Neuronal stem cell (in vitro differentiated cells): ENCODE data around the gene CAMK2B.

ENCODE experiments used
- DNase-seq: peaks from one replicate; pipeline ENCODE4 v3.0.0-alpha.2; 2013; ENCODE audit warnings: low spot score
- H2AFZ ChIP-seq: one replicate; pipeline ENCODE4 v1.6.1; 2013; ENCODE audit warnings: mild to moderate bottlenecking, low read length, inconsistent platforms
- H2AK5ac ChIP-seq: 2 replicates; pipeline ENCODE4 v1.6.1; 2013; ENCODE audit warnings: low read depth, mild to moderate bottlenecking, inconsistent platforms, low read length, moderate library complexity, mixed read lengths
- H2BK120ac ChIP-seq: 2 replicates; pipeline ENCODE4 v1.6.1; 2013; ENCODE audit warnings: low read depth, mild to moderate bottlenecking, inconsistent platforms, low read length, moderate library complexity, mixed read lengths
- H2BK12ac ChIP-seq: one replicate; pipeline ENCODE4 v1.6.1; 2013; ENCODE audit warnings: low read length, inconsistent platforms
- H2BK15ac ChIP-seq: 2 replicates; pipeline ENCODE4 v1.6.1; 2013; ENCODE audit warnings: mild to moderate bottlenecking, low read length, inconsistent platforms, mixed read lengths
- H2BK5ac ChIP-seq: one replicate; pipeline ENCODE4 v1.6.1; 2013; ENCODE audit warnings: inconsistent platforms, mild to moderate bottlenecking, low read length, moderate library complexity
- H3K14ac ChIP-seq: one replicate; pipeline ENCODE4 v1.6.1; 2013; ENCODE audit warnings: low read length, inconsistent platforms
- H3K18ac ChIP-seq: 2 replicates; pipeline ENCODE4 v1.6.1; 2013; ENCODE audit warnings: low read length, inconsistent platforms
- H3K23ac ChIP-seq: 2 replicates; pipeline ENCODE4 v1.6.1; 2013; ENCODE audit warnings: low read depth, mild to moderate bottlenecking, mixed read lengths, low read length, inconsistent platforms; ENCODE audit not compliant: poor library complexity
- H3K27ac ChIP-seq: replicated peaks from 3 replicates; pipeline ENCODE4 v1.5.1; 2013; ENCODE audit warnings: low read length, inconsistent platforms
- H3K27me3 ChIP-seq, 3 experiments: 2 replicates each; pipeline ENCODE4 v1.6.1; 2013; ENCODE audit warnings: low read length in 3 of 3, mild to moderate bottlenecking in 2 of 3, inconsistent platforms in 1 of 3, low read depth in 1 of 3, mixed read lengths in 1 of 3, moderate library complexity in 1 of 3; ENCODE audit not compliant: control insufficient read depth in 3 of 3, insufficient read depth in 3 of 3
- H3K36me3 ChIP-seq, 2 donors: replicated peaks in 1 of 2; 2 replicates each; pipeline ENCODE4 v1.6.1; 2013; ENCODE audit warnings: low read length in 2 of 2; ENCODE audit not compliant: control insufficient read depth in 2 of 2, insufficient read depth in 2 of 2
- H3K4ac ChIP-seq: 2 replicates; pipeline ENCODE4 v1.6.1; 2013; ENCODE audit warnings: inconsistent platforms, mild to moderate bottlenecking, low read length, moderate library complexity
- H3K4me1 ChIP-seq, 2 donors: 1 replicate in 1 of 2; 2 replicates in 1 of 2; pipeline ENCODE4 v1.6.1; 2013; ENCODE audit warnings: low read length in 2 of 2, low read depth in 1 of 2; ENCODE audit not compliant: control insufficient read depth in 2 of 2, insufficient read depth in 1 of 2
- H3K4me2 ChIP-seq: one replicate; pipeline ENCODE4 v1.6.1; 2013; ENCODE audit warnings: mild to moderate bottlenecking, low read length, inconsistent platforms; ENCODE audit not compliant: insufficient read depth, poor library complexity, severe bottlenecking
- H3K4me3 ChIP-seq, 2 donors: 2 replicates each; pipeline ENCODE4 v1.5.1; 2013; ENCODE audit warnings: low read length in 2 of 2, mild to moderate bottlenecking in 2 of 2, inconsistent platforms in 1 of 2, moderate library complexity in 1 of 2
- H3K79me1 ChIP-seq: one replicate; pipeline ENCODE4 v1.6.1; 2013; ENCODE audit warnings: low read depth, mild to moderate bottlenecking, inconsistent platforms, low read length, moderate library complexity
- H3K9ac ChIP-seq: one replicate; pipeline ENCODE4 v1.6.1; 2013; ENCODE audit warnings: mild to moderate bottlenecking, low read depth, low read length, inconsistent platforms; ENCODE audit not compliant: poor library complexity
- H3K9me3 ChIP-seq, 2 donors: replicated peaks in 1 of 2; 2 replicates each; pipeline versions ENCODE3 to v1.6.1; 2013; ENCODE audit warnings: low read length in 2 of 2, mild to moderate bottlenecking in 2 of 2, inconsistent platforms in 1 of 2, low read depth in 1 of 2, mixed read lengths in 1 of 2, moderate library complexity in 1 of 2; ENCODE audit not compliant: control insufficient read depth in 2 of 2, insufficient read depth in 1 of 2
- H4K8ac ChIP-seq: one replicate; pipeline ENCODE4 v1.6.1; 2013; ENCODE audit warnings: low read depth, mild to moderate bottlenecking, inconsistent platforms, low read length, moderate library complexity
- H4K91ac ChIP-seq: one replicate; pipeline ENCODE4 v1.6.1; 2013; ENCODE audit warnings: low read length, low read depth, mild to moderate bottlenecking, inconsistent platforms; ENCODE audit not compliant: poor library complexity
- WGBS, 2 donors: extraction: QIAGEN DNeasy Blood & Tissue Kit; methylation state at CpG; one replicate each; pipeline ENCODE4 v1.1.7; 2013; ENCODE audit warnings: missing lambda C conversion rate in 2 of 2, mixed read lengths in 1 of 2; ENCODE audit not compliant: insufficient read length in 2 of 2, insufficient replicate concordance in 1 of 2; ENCODE audit errors: extremely low coverage in 2 of 2; 5-methylcytosine and 5-hydroxymethylcytosine counted together

CAMK2B gene

DNA sequence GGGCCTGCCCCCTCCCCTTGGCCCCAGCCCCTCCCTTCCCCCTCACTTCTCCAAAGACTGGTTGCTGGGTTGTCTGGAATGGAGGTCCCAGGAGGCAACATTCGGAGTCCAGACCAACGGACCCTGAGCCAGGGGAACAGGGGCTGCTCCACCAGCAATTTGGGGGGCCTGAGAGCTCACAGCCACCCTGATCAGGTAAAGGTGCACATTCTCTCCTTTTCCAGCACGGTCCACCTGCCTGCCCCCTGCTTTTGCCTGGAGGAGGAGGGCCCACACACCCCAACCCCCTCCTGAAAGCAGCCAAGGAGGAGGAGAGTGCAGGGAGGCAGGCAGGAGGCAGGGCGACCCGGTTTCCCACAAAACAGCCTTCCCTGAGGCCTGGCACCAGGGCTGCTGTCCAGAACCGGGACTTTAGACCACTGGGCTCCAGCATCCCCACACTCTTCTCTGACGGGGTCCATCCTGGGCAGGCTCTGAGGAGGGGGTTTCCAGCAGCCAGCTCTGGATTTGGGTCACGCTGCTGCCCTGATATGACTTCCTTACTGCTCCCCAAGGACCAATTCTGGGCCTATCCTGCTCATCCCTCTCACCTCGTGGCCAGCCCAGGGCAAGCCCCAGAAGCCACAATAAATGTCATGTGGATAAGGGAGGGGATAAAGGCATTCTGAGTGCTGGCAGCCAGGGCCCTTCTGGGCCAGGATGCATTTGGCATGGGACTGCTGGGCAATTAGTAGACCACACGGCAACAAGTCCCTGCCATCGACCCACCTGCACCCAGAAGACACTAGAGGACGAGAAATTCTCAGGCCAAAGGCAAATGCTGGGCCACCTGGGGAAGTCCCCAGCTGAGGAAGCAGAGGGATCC is 1.1 kb upstream of the CAMK2B start:
- Histone ChIP-seq H3K4me1 (no peaks in the 10 kb centered on the region), H3K14ac (no peak overlapping the region), H3K9ac (peak overlapping the region; percentile 37), H3K4me3 (no peak overlapping the region), H2AK5ac (peak overlapping the region; percentile 86), H2AFZ (no peak overlapping the region), H3K27me3 (peaks cover 9 to 66% (median 52%) of the 10 kb centered on the region in 3 experiments), H4K8ac (no peak overlapping the region), H4K91ac (no peak overlapping the region), H3K4me2 (no peak overlapping the region), H3K23ac (peak overlapping the region; percentile 35), H3K27ac (no peak overlapping the region), H2BK15ac (no peak overlapping the region), H3K4ac (no peak overlapping the region), H3K18ac (no peak overlapping the region), H3K9me3 (peaks cover 0 to 2% of the 10 kb centered on the region in 2 donors), H3K36me3 (no peaks in the 10 kb centered on the region), H2BK12ac (no peak overlapping the region), H2BK5ac (no peak overlapping the region), H2BK120ac (no peak overlapping the region), H3K79me1 (peaks cover 2% of the 10 kb centered on the region)
- WGBS, 2 donors, result no CpG with 5 or more reads among the region's 12 CpGs
- no peak for DNase-seq

DNA sequence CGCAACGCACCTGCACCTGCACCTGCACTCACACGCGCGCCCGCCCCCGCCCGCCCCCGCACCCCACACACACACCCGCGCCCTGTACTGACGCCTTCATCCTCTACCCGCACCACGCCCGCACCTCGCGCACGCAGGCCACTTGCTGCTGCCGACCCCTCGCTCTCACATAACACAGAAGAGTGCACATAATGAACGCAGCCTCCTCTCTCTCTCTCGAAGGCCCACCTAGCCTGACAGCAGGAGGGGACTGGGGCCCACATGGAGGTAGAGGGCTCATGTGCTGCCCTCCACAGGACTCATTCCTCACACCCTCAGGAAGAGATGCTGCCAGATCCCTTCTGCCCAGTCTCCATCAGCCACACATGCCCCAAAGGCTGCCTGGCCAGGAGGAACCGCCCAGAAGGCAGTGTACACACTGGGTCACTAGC is 432 bp upstream of the CAMK2B start:
- no peak overlapping the region for H3K4ac ChIP-seq
- H3K9me3 ChIP-seq, result peaks cover 0 to 2% of the 10 kb centered on the region in 2 donors
- H3K4me2 ChIP-seq, result peak overlapping the region; percentile 97
- peaks cover 9 to 72% (median 52%) of the 10 kb centered on the region in 3 experiments for H3K27me3 ChIP-seq
- no peak overlapping the region for H3K27ac ChIP-seq
- H3K4me1 ChIP-seq, result no peaks in the 10 kb centered on the region
- WGBS, 2 donors, result no CpG with 5 or more reads among the region's 23 CpGs
- H2BK5ac ChIP-seq, result no peak overlapping the region
- no peak overlapping the region for H2BK15ac ChIP-seq
- H3K18ac ChIP-seq, result peak overlapping the region; percentile 80
- peak overlapping the region; percentile 81 for H3K9ac ChIP-seq
- H2BK120ac ChIP-seq, result no peak overlapping the region
- no peaks in the 10 kb centered on the region for H3K36me3 ChIP-seq
- H2AK5ac ChIP-seq, result no peak overlapping the region
- H4K91ac ChIP-seq, result no peak overlapping the region
- no peak overlapping the region for H2AFZ ChIP-seq
- H4K8ac ChIP-seq, result no peak overlapping the region
- peak overlapping the region; percentile 71 for H3K14ac ChIP-seq
- no peak for DNase-seq
- peak overlapping the region; percentile 42 to 84 for H3K4me3 ChIP-seq
- no peak overlapping the region for H3K23ac ChIP-seq
- H2BK12ac ChIP-seq, result no peak overlapping the region
- H3K79me1 ChIP-seq, result peaks cover 2% of the 10 kb centered on the region

DNA sequence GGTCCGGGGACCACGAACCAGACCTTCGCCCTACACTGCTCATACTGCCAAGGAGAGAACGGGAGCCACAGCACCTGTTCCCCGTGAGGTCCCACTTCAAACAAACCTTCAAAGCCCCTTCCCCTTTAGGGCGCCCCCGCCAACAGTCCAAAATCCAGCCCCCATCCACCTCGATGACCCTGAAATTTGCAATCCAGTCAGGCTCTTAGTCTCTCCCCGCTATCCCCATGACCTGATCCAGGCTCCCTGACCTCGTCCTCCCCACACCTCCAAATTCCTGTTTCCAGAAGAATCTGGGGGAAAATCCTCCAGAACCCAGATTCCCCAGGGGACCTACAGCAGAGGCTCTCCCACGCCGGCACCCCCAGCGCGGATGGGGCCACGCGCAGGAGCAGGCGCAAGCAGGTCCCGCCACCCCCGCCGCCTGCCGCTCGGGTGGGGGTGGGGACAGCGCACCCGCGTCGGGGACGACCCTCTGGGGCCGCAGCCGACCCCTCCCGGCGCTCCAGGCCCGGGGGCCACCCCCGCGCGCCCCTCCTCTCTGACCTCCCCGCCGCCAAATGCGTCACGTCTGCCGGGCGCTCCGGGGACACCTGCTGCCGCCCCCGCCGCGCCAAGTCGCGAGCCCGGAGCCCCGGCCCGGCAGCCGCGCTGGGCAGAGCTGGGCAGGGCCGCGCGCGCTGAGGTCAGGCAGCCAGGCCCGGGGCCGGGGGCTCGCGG is 753 bp downstream of the CAMK2B start:
- H2BK15ac ChIP-seq, result no peak overlapping the region
- H3K9ac ChIP-seq, result no peak overlapping the region
- peak overlapping the region; percentile 64 for H3K18ac ChIP-seq
- no peak overlapping the region for H2BK120ac ChIP-seq
- peak overlapping the region; percentile 97 for H3K4me2 ChIP-seq
- H3K14ac ChIP-seq, result no peak overlapping the region
- peak overlapping the region; percentile 25 to 84 for H3K4me3 ChIP-seq
- H4K8ac ChIP-seq, result no peak overlapping the region
- no peak overlapping the region for H2BK12ac ChIP-seq
- peak overlapping the region; percentile 83 for H2AFZ ChIP-seq
- H3K9me3 ChIP-seq, result peaks cover 0 to 2% of the 10 kb centered on the region in 2 donors
- no CpG with 5 or more reads among the region's 61 CpGs for whole genome bisulfite sequencing, 2 donors
- no peak overlapping the region for H4K91ac ChIP-seq
- no peaks in the 10 kb centered on the region for H3K36me3 ChIP-seq
- H3K27me3 ChIP-seq, result peaks cover 9 to 77% (median 52%) of the 10 kb centered on the region in 3 experiments
- H2BK5ac ChIP-seq, result no peak overlapping the region
- no peak for DNase-seq
- H3K4ac ChIP-seq, result no peak overlapping the region
- H2AK5ac ChIP-seq, result peak overlapping the region; percentile 43
- no peaks in the 10 kb centered on the region for H3K4me1 ChIP-seq
- no peak overlapping the region for H3K27ac ChIP-seq
- no peak overlapping the region for H3K23ac ChIP-seq
- H3K79me1 ChIP-seq, result peaks cover 2% of the 10 kb centered on the region

DNA sequence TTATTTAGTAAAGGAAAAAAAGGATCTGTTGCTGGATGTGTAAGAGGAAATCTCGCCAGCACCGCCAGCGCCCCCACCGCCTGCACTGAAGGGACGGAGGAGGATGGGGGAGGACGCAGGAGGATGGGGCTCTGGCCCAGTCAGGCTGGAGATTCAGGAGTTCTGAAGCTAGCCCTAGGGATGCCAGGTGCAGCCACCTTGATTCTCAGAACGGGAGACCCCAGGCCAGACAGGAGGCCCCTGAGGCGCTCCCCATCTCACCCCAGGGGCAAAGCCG is 1.3 kb downstream of the CAMK2B start:
- no CpG with 5 or more reads among the region's 9 CpGs for WGBS, 2 donors
- Histone ChIP-seq H3K27ac (no peak overlapping the region), H3K18ac (no peak overlapping the region), H3K4me2 (no peak overlapping the region), H3K14ac (no peak overlapping the region), H3K9ac (no peak overlapping the region), H3K79me1 (peaks cover 2% of the 10 kb centered on the region), H4K8ac (no peak overlapping the region), H2BK15ac (no peak overlapping the region), H2AFZ (no peak overlapping the region), H2BK5ac (no peak overlapping the region), H4K91ac (no peak overlapping the region), H3K9me3 (peaks cover 0 to 2% of the 10 kb centered on the region in 2 donors), H3K4me3 (no peak overlapping the region), H3K23ac (no peak overlapping the region), H2BK120ac (no peak overlapping the region), H2AK5ac (peak overlapping the region; percentile 43), H3K36me3 (no peaks in the 10 kb centered on the region), H3K4ac (no peak overlapping the region), H3K4me1 (no peaks in the 10 kb centered on the region), H2BK12ac (no peak overlapping the region), H3K27me3 (peaks cover 9 to 79% (median 52%) of the 10 kb centered on the region in 3 experiments)
- no peak for DNase-seq
